Measurements from ENCODE around the gene TSSC4. TPM values are rescaled to one million over a fixed set of nuclear protein-coding genes. Genes with fewer than 3 reads are reported as not detected.
"Not testable (repeated sequence)": the region's sequence is repeated elsewhere in the genome, so short reads cannot be mapped to it uniquely, and the experiment has no call there.

TSSC4 gene
- total RNA-seq (36.7 TPM), polyA plus RNA-seq (ENCODE audit: insufficient read depth in 1 of 8, insufficient read length in 8 of 8, low replicate concordance in 1 of 8) (10 to 100 TPM; 25.2 to 31.2 (median 27.0) TPM)
- long read RNA-seq, donor 1, partial matches to known transcripts = 0 of 5 reads
- long read RNA-seq, donor 1, other reads (novel, unspliced or antisense) = 0 of 5 reads
- long read RNA-seq, donor 2, partial matches to known transcripts = 0 of 2 reads
- long read RNA-seq, donor 2, other reads (novel, unspliced or antisense) = 0 of 2 reads
- long read RNA-seq, donor 3, transcript TSSC4-201 (3 exons, 1,686 nt) = major isoform, 9 of 11 reads
- long read RNA-seq, donor 3, partial matches to known transcripts = 0 of 11 reads
- long read RNA-seq, donor 3, other reads (novel, unspliced or antisense) = 0 of 11 reads
- long read RNA-seq, donor 4, partial matches to known transcripts = 0 of 6 reads
- long read RNA-seq, donor 4, other reads (novel, unspliced or antisense) = 0 of 6 reads
- long read RNA-seq, donor 5, transcript TSSC4-201 (3 exons, 1,686 nt) = major isoform, 27 of 27 reads
- long read RNA-seq, donor 5, partial matches to known transcripts = 0 of 27 reads
- long read RNA-seq, donor 5, other reads (novel, unspliced or antisense) = 0 of 27 reads
- long read RNA-seq, donor 6, transcript TSSC4-201 (3 exons, 1,686 nt) = major isoform, 22 of 24 reads
- long read RNA-seq, donor 6, partial matches to known transcripts = 0 of 24 reads
- long read RNA-seq, donor 6, other reads (novel, unspliced or antisense) = 0 of 24 reads
- long read RNA-seq, donor 7, transcript TSSC4-201 (3 exons, 1,686 nt) = major isoform, 10 of 17 reads
- long read RNA-seq, donor 7, partial matches to known transcripts = 0 of 17 reads
- long read RNA-seq, donor 7, other reads (novel, unspliced or antisense) = 0 of 17 reads
- long read RNA-seq, donor 8, transcript TSSC4-201 (3 exons, 1,686 nt) = major isoform, 7 of 8 reads
- long read RNA-seq, donor 8, partial matches to known transcripts = 0 of 8 reads
- long read RNA-seq, donor 8, other reads (novel, unspliced or antisense) = 0 of 8 reads
- long read RNA-seq, donor 9, transcript TSSC4-201 (3 exons, 1,686 nt) = major isoform, 5 of 6 reads
- long read RNA-seq, donor 9, partial matches to known transcripts = 0 of 6 reads
- long read RNA-seq, donor 9, other reads (novel, unspliced or antisense) = 0 of 6 reads
- long read RNA-seq, donor 10, transcript TSSC4-201 (3 exons, 1,686 nt) = major isoform, 12 of 13 reads
- long read RNA-seq, donor 10, partial matches to known transcripts = 0 of 13 reads
- long read RNA-seq, donor 10, other reads (novel, unspliced or antisense) = 0 of 13 reads
- long read RNA-seq, donor 11, transcript TSSC4-201 (3 exons, 1,686 nt) = major isoform, 7 of 8 reads
- long read RNA-seq, donor 11, partial matches to known transcripts = 0 of 8 reads
- long read RNA-seq, donor 11, other reads (novel, unspliced or antisense) = 0 of 8 reads

GRCh38 chr11:2400069-2400761 lies at the start of gene TSSC4:
Gene TSSC4 (plus strand): TSS chr11:2400750. CDS start chr11:2402634, 1,884 bp downstream.
- peak within 1 kb of the TSS; percentile 96 for H3K4me3 ChIP-seq (ENCODE audit: low read length)
- H3K36me3 ChIP-seq (ENCODE audit: control insufficient read depth, insufficient read depth, low read length) = peaks cover 64% of the 10 kb centered on the region
- H3K4me1 ChIP-seq (ENCODE audit: control insufficient read depth, insufficient read depth, low read length) = peaks cover 30% of the 10 kb centered on the region
- H3K27me3 ChIP-seq (ENCODE audit: control insufficient read depth, insufficient read depth, low read length) = no peaks in the 10 kb centered on the region
- no peaks in the 10 kb centered on the region for H3K9me3 ChIP-seq (replicated peaks; ENCODE audit: control insufficient read depth, low read depth, low read length)
- DNase-seq = peak; percentile 100
- WGBS (ENCODE audit: insufficient coverage) = under 1% methylated on average over 66 of the region's 66 CpGs
- H3K27ac ChIP-seq (ENCODE audit: low read length) = peak within 1 kb of the TSS; percentile 100

- H3K4me1 ChIP-seq (ENCODE audit: control insufficient read depth, insufficient read depth, low read length) = no peaks in the 10 kb centered on the region
- no peaks in the 10 kb centered on the region for H3K27me3 ChIP-seq (ENCODE audit: control insufficient read depth, insufficient read depth, low read length)
- peaks cover 11% of the 10 kb centered on the region for H3K9me3 ChIP-seq (replicated peaks; ENCODE audit: control insufficient read depth, low read depth, low read length)
- 69% methylated on average over 2 of the region's 3 CpGs for WGBS (ENCODE audit: insufficient coverage)
- H3K4me3 ChIP-seq (ENCODE audit: low read length) = no peak overlapping the region
- H3K27ac ChIP-seq (ENCODE audit: low read length) = no peak overlapping the region
- H3K36me3 ChIP-seq (ENCODE audit: control insufficient read depth, insufficient read depth, low read length) = no peaks in the 10 kb centered on the region
- no peak for DNase-seq
Measured at GRCh38 chr11:2351701-2352100, 48.8 kb upstream of the TSSC4 start.

GRCh38 chr11:2352420-2352819 lies 48.1 kb upstream of the TSSC4 start:
- Histone ChIP-seq H3K4me3 (ENCODE audit: low read length) (no peak overlapping the region), H3K27ac (ENCODE audit: low read length) (no peak overlapping the region), H3K4me1 (ENCODE audit: control insufficient read depth, insufficient read depth, low read length) (no peaks in the 10 kb centered on the region), H3K9me3 (replicated peaks; ENCODE audit: control insufficient read depth, low read depth, low read length) (peaks cover 11% of the 10 kb centered on the region), H3K27me3 (ENCODE audit: control insufficient read depth, insufficient read depth, low read length) (no peaks in the 10 kb centered on the region), H3K36me3 (ENCODE audit: control insufficient read depth, insufficient read depth, low read length) (no peaks in the 10 kb centered on the region)
- WGBS (ENCODE audit: insufficient coverage) = 74% methylated on average over 4 of the region's 4 CpGs
- no peak for DNase-seq

GRCh38 chr11:2355000-2355644 lies 45.4 kb upstream of the TSSC4 start:
- no peaks in the 10 kb centered on the region for H3K36me3 ChIP-seq (ENCODE audit: control insufficient read depth, insufficient read depth, low read length)
- H3K9me3 ChIP-seq (replicated peaks; ENCODE audit: control insufficient read depth, low read depth, low read length) = peaks cover under 1% of the 10 kb centered on the region
- H3K4me3 ChIP-seq (ENCODE audit: low read length) = no peak overlapping the region
- DNase-seq = no peak
- H3K27me3 ChIP-seq (ENCODE audit: control insufficient read depth, insufficient read depth, low read length) = no peaks in the 10 kb centered on the region
- no peak overlapping the region for H3K27ac ChIP-seq (ENCODE audit: low read length)
- H3K4me1 ChIP-seq (ENCODE audit: control insufficient read depth, insufficient read depth, low read length) = no peaks in the 10 kb centered on the region
- 73% methylated on average over 5 of the region's 7 CpGs for WGBS (ENCODE audit: insufficient coverage)

- Histone ChIP-seq H3K27ac (ENCODE audit: low read length) (no peak overlapping the region), H3K27me3 (ENCODE audit: control insufficient read depth, insufficient read depth, low read length) (no peaks in the 10 kb centered on the region), H3K4me3 (ENCODE audit: low read length) (no peak overlapping the region), H3K36me3 (ENCODE audit: control insufficient read depth, insufficient read depth, low read length) (no peaks in the 10 kb centered on the region), H3K4me1 (ENCODE audit: control insufficient read depth, insufficient read depth, low read length) (no peaks in the 10 kb centered on the region), H3K9me3 (replicated peaks; ENCODE audit: control insufficient read depth, low read depth, low read length) (no peaks in the 10 kb centered on the region)
- 86% methylated on average over 2 of the region's 8 CpGs for WGBS (ENCODE audit: insufficient coverage)
- no peak for DNase-seq
Measured at GRCh38 chr11:2357246-2357645, 43.3 kb upstream of the TSSC4 start.

- DNase-seq; H3K4me3 ChIP-seq (ENCODE audit: low read length); H3K27ac ChIP-seq (ENCODE audit: low read length); H3K27me3 ChIP-seq (ENCODE audit: control insufficient read depth, insufficient read depth, low read length); H3K4me1 ChIP-seq (ENCODE audit: control insufficient read depth, insufficient read depth, low read length); H3K36me3 ChIP-seq (ENCODE audit: control insufficient read depth, insufficient read depth, low read length); H3K9me3 ChIP-seq (replicated peaks; ENCODE audit: control insufficient read depth, low read depth, low read length): not testable (repeated sequence)
- 84% methylated on average over 9 of the region's 13 CpGs for WGBS (ENCODE audit: insufficient coverage)
Measured at GRCh38 chr11:2357651-2358050, 42.9 kb upstream of the TSSC4 start.

GRCh38 chr11:2358754-2359442 lies 41.7 kb upstream of the TSSC4 start:
- Histone ChIP-seq H3K4me3 (ENCODE audit: low read length) (no peak overlapping the region), H3K27me3 (ENCODE audit: control insufficient read depth, insufficient read depth, low read length) (no peaks in the 10 kb centered on the region), H3K36me3 (ENCODE audit: control insufficient read depth, insufficient read depth, low read length) (no peaks in the 10 kb centered on the region), H3K9me3 (replicated peaks; ENCODE audit: control insufficient read depth, low read depth, low read length) (no peaks in the 10 kb centered on the region), H3K27ac (ENCODE audit: low read length) (no peak overlapping the region), H3K4me1 (ENCODE audit: control insufficient read depth, insufficient read depth, low read length) (peaks cover 15% of the 10 kb centered on the region)
- peak; percentile 42 for DNase-seq
- WGBS (ENCODE audit: insufficient coverage) = 46% methylated on average over 9 of the region's 11 CpGs

GRCh38 chr11:2359557-2359956 lies 41.0 kb upstream of the TSSC4 start:
- H3K27ac ChIP-seq (ENCODE audit: low read length) = no peak overlapping the region
- no peaks in the 10 kb centered on the region for H3K36me3 ChIP-seq (ENCODE audit: control insufficient read depth, insufficient read depth, low read length)
- no peaks in the 10 kb centered on the region for H3K9me3 ChIP-seq (replicated peaks; ENCODE audit: control insufficient read depth, low read depth, low read length)
- no peaks in the 10 kb centered on the region for H3K27me3 ChIP-seq (ENCODE audit: control insufficient read depth, insufficient read depth, low read length)
- peaks cover 17% of the 10 kb centered on the region for H3K4me1 ChIP-seq (ENCODE audit: control insufficient read depth, insufficient read depth, low read length)
- no peak overlapping the region for H3K4me3 ChIP-seq (ENCODE audit: low read length)
- no peak for DNase-seq
- WGBS (ENCODE audit: insufficient coverage) = 81% methylated on average over 8 of the region's 9 CpGs
